ENCODE measurements around the gene UGT1A9. TPM values are rescaled to one million over a fixed set of nuclear protein-coding genes. Genes with fewer than 3 reads are reported as not detected.
"Not testable (repeated sequence)": the region's sequence is repeated elsewhere in the genome, so short reads cannot be mapped to it uniquely, and the experiment has no call there.

Gene UGT1A9
- total and polyA plus RNA-seq, 2 donors, result 0.09 to 0.27 TPM

- no peak for DNase-seq (ENCODE audit: low read depth in 6 of 9, low spot score in 9 of 9)
- no peaks in the 10 kb centered on the region for H3K36me3 ChIP-seq (ENCODE audit: control insufficient read depth in 2 of 2, insufficient read depth in 2 of 2, low read length in 1 of 2)
- no peak overlapping the region for H3K4me3 ChIP-seq (ENCODE audit: low read length in 2 of 2)
- peaks cover 0 to 9% of the 10 kb centered on the region in 2 donors for H3K9me3 ChIP-seq (ENCODE audit: control insufficient read depth in 2 of 2, insufficient read depth in 1 of 2, low read length in 1 of 2)
- H3K4me1 ChIP-seq (ENCODE audit: control insufficient read depth in 2 of 2, insufficient read depth in 2 of 2, low read length in 2 of 2), result no peaks in the 10 kb centered on the region
- WGBS, result 90% methylated on average over 6 of the region's 6 CpGs
- peaks cover 0 to 2% of the 10 kb centered on the region in 2 donors for H3K27me3 ChIP-seq (ENCODE audit: control insufficient read depth in 2 of 2, insufficient read depth in 1 of 2, low read length in 1 of 2)
- no peak overlapping the region for H3K27ac ChIP-seq (ENCODE audit: low read depth in 1 of 2, low read length in 1 of 2)
These were observed 75.5 kb downstream of the UGT1A9 start for GRCh38 chr2:233747283-233747544.

DNA sequence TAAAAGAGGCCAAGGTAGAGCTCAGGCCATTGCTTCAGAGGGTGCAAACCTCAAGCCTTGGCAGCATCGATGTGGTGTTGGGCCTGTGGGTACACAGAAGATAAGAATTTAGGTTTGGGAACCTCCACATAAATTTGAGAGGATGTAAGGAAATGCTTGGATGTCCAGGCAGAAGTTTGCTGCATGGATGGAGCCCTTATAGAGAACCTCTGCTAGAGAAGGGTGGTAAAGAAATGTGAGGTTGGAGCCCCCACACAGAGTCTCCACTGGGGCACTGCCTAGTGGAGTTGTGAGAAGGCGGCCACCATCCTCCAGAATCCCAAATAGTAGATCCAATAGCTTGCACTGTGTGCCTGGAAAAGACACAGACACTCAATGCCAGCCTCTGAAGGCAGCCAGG is 79.0 kb downstream of the UGT1A9 start:
- not testable (repeated sequence) for H3K36me3 ChIP-seq (ENCODE audit: control insufficient read depth in 2 of 2, insufficient read depth in 2 of 2, low read length in 1 of 2); DNase-seq (ENCODE audit: low read depth in 6 of 9, low spot score in 9 of 9); H3K9me3 ChIP-seq (ENCODE audit: control insufficient read depth in 2 of 2, insufficient read depth in 1 of 2, low read length in 1 of 2); H3K4me3 ChIP-seq (ENCODE audit: low read length in 2 of 2); H3K27me3 ChIP-seq (ENCODE audit: control insufficient read depth in 2 of 2, insufficient read depth in 1 of 2, low read length in 1 of 2); H3K27ac ChIP-seq (ENCODE audit: low read depth in 1 of 2, low read length in 1 of 2); H3K4me1 ChIP-seq (ENCODE audit: control insufficient read depth in 2 of 2, insufficient read depth in 2 of 2, low read length in 2 of 2)
- 89% methylated on average over 2 of the region's 2 CpGs for WGBS

DNA sequence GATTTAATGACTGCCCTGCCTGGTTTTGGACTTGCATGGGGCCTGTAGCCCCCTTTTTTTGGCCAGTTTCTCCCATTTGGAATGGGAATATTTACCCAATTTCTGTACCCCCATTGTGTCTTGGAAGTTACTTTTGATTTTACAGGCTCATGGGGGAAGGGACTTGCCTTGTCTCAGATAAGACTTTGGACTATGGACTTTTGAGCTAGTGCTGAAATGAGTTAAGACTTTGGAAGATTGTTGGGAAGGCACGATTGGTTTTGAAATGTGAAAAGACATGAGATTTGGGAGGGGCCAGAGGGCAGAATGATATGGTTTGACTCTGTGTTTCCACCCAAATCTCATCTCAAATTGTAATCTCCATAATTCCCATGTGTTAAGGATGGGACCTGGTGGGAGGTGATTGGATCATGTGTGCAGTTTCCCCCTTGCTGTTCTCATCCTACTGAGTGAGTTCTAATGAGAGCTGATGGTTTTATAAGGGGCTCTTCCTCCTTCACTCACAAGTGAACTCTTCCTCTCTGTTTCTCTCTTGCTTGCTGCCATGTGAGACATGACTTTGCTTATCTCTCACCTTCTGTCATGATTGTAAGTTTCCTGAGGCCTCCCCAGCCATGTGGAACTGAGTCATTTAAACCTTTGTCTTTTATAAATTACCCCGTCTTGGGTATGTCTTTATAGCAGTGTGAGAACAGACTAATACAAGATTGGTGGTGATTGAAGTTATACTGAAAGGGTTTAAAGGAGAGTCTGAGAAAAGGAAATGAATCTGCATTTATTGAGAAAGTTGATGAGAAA is 79.7 kb downstream of the UGT1A9 start:
- H3K4me3 ChIP-seq (ENCODE audit: low read length in 2 of 2); DNase-seq (ENCODE audit: low read depth in 6 of 9, low spot score in 9 of 9): not testable (repeated sequence)
- whole genome bisulfite sequencing, result 82% methylated on average over 2 of the region's 2 CpGs

GRCh38 chr2:233754872-233755611 is 83.3 kb downstream of the UGT1A9 start:
- H3K4me3 ChIP-seq (ENCODE audit: low read length in 2 of 2), result no peak overlapping the region
- DNase-seq (ENCODE audit: low read depth in 6 of 9, low spot score in 9 of 9), result no peak
- no peak overlapping the region for H3K27ac ChIP-seq (ENCODE audit: low read depth in 1 of 2, low read length in 1 of 2)
- H3K4me1 ChIP-seq (ENCODE audit: control insufficient read depth in 2 of 2, insufficient read depth in 2 of 2, low read length in 2 of 2), result no peaks in the 10 kb centered on the region
- WGBS, result 94% methylated on average over 44 of the region's 44 CpGs
- H3K27me3 ChIP-seq (ENCODE audit: control insufficient read depth in 2 of 2, insufficient read depth in 1 of 2, low read length in 1 of 2), result no peaks in the 10 kb centered on the region
- no peaks in the 10 kb centered on the region for H3K36me3 ChIP-seq (ENCODE audit: control insufficient read depth in 2 of 2, insufficient read depth in 2 of 2, low read length in 1 of 2)
- peaks cover 0 to 9% of the 10 kb centered on the region in 2 donors for H3K9me3 ChIP-seq (ENCODE audit: control insufficient read depth in 2 of 2, insufficient read depth in 1 of 2, low read length in 1 of 2)

More for the DNA sequence above, 79.7 kb downstream of the UGT1A9 start:
- H3K36me3 ChIP-seq (ENCODE audit: control insufficient read depth in 2 of 2, insufficient read depth in 2 of 2, low read length in 1 of 2); H3K27ac ChIP-seq (ENCODE audit: low read depth in 1 of 2, low read length in 1 of 2); H3K27me3 ChIP-seq (ENCODE audit: control insufficient read depth in 2 of 2, insufficient read depth in 1 of 2, low read length in 1 of 2); H3K4me1 ChIP-seq (ENCODE audit: control insufficient read depth in 2 of 2, insufficient read depth in 2 of 2, low read length in 2 of 2); H3K9me3 ChIP-seq (ENCODE audit: control insufficient read depth in 2 of 2, insufficient read depth in 1 of 2, low read length in 1 of 2): not testable (repeated sequence)

GRCh38 chr2:233756429-233757081 is 84.9 kb downstream of the UGT1A9 start:
- WGBS, result 91% methylated on average over 7 of the region's 7 CpGs
- Histone ChIP-seq H3K4me1 (ENCODE audit: control insufficient read depth in 2 of 2, insufficient read depth in 2 of 2, low read length in 2 of 2) (no peaks in the 10 kb centered on the region), H3K9me3 (ENCODE audit: control insufficient read depth in 2 of 2, insufficient read depth in 1 of 2, low read length in 1 of 2) (no peaks in the 10 kb centered on the region), H3K4me3 (ENCODE audit: low read length in 2 of 2) (no peak overlapping the region), H3K36me3 (ENCODE audit: control insufficient read depth in 2 of 2, insufficient read depth in 2 of 2, low read length in 1 of 2) (no peaks in the 10 kb centered on the region), H3K27me3 (ENCODE audit: control insufficient read depth in 2 of 2, insufficient read depth in 1 of 2, low read length in 1 of 2) (no peaks in the 10 kb centered on the region), H3K27ac (ENCODE audit: low read depth in 1 of 2, low read length in 1 of 2) (no peak overlapping the region)
- no peak for DNase-seq (ENCODE audit: low read depth in 6 of 9, low spot score in 9 of 9)

DNA sequence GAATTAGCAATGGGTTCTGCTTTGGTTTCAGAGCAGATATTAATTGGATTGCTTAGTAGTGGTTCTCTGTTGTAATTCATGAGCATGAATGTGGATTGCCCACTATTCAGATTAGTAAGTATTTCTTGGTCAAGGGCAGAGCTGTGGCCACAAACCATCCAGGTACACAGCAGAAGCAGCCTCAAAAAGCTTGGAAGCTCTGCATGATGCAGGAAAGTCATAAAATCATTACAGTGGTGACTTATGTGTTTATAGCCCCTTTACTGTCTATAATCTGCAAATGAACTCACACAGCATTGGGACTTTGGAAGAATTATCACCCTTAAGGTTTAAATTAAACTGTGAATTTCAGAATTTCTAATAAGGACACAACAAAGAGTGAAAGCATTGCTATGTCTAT is 86.4 kb downstream of the UGT1A9 start:
- Histone ChIP-seq H3K27ac (ENCODE audit: low read depth in 1 of 2, low read length in 1 of 2) (no peak overlapping the region), H3K9me3 (ENCODE audit: control insufficient read depth in 2 of 2, insufficient read depth in 1 of 2, low read length in 1 of 2) (no peaks in the 10 kb centered on the region), H3K36me3 (ENCODE audit: control insufficient read depth in 2 of 2, insufficient read depth in 2 of 2, low read length in 1 of 2) (no peaks in the 10 kb centered on the region), H3K4me1 (ENCODE audit: control insufficient read depth in 2 of 2, insufficient read depth in 2 of 2, low read length in 2 of 2) (no peaks in the 10 kb centered on the region), H3K27me3 (ENCODE audit: control insufficient read depth in 2 of 2, insufficient read depth in 1 of 2, low read length in 1 of 2) (no peaks in the 10 kb centered on the region), H3K4me3 (ENCODE audit: low read length in 2 of 2) (no peak overlapping the region)
- no peak for DNase-seq (ENCODE audit: low read depth in 6 of 9, low spot score in 9 of 9)

DNA sequence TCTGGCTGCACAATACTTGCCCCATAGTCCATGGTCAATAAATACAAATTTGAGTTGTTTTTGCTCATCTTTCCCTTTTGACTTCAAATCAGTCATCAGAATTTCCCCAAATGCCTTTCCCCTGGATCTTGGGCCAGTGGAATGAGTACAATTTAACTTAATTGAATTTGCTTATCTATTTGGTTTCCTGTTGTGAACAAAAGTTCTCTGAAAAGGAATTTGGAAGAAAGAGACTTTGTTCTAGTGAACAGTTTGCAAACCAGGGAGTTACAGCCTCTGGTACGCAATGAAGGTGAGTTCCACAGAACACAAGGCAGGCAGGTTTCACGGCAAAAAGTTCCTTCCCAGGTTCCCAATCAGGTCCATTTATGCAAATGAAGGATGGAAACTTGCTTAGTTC is 87.2 kb downstream of the UGT1A9 start:
- Histone ChIP-seq H3K4me3 (ENCODE audit: low read length in 2 of 2) (no peak overlapping the region), H3K27ac (ENCODE audit: low read depth in 1 of 2, low read length in 1 of 2) (no peak overlapping the region), H3K36me3 (ENCODE audit: control insufficient read depth in 2 of 2, insufficient read depth in 2 of 2, low read length in 1 of 2) (no peaks in the 10 kb centered on the region), H3K4me1 (ENCODE audit: control insufficient read depth in 2 of 2, insufficient read depth in 2 of 2, low read length in 2 of 2) (no peaks in the 10 kb centered on the region), H3K9me3 (ENCODE audit: control insufficient read depth in 2 of 2, insufficient read depth in 1 of 2, low read length in 1 of 2) (no peaks in the 10 kb centered on the region), H3K27me3 (ENCODE audit: control insufficient read depth in 2 of 2, insufficient read depth in 1 of 2, low read length in 1 of 2) (no peaks in the 10 kb centered on the region)
- 97% methylated on average over 2 of the region's 2 CpGs for WGBS
- no peak for DNase-seq (ENCODE audit: low read depth in 6 of 9, low spot score in 9 of 9)

GRCh38 chr2:233760043-233760442 is 88.3 kb downstream of the UGT1A9 start, which contains the start of gene UGT1A1:
UGT1A1 (plus strand) TSS chr2:233760270; CDS start chr2:233760288, 18 bp downstream.
- no peaks in the 10 kb centered on the region for H3K4me1 ChIP-seq (ENCODE audit: control insufficient read depth in 2 of 2, insufficient read depth in 2 of 2, low read length in 2 of 2)
- H3K9me3 ChIP-seq (ENCODE audit: control insufficient read depth in 2 of 2, insufficient read depth in 1 of 2, low read length in 1 of 2), result no peaks in the 10 kb centered on the region
- H3K27ac ChIP-seq (ENCODE audit: low read depth in 1 of 2, low read length in 1 of 2), result no peak within 1 kb of the TSS
- WGBS, result 97% methylated on average over 6 of the region's 6 CpGs
- no peaks in the 10 kb centered on the region for H3K27me3 ChIP-seq (ENCODE audit: control insufficient read depth in 2 of 2, insufficient read depth in 1 of 2, low read length in 1 of 2)
- no peak within 1 kb of the TSS for H3K4me3 ChIP-seq (ENCODE audit: low read length in 2 of 2)
- no peaks in the 10 kb centered on the region for H3K36me3 ChIP-seq (ENCODE audit: control insufficient read depth in 2 of 2, insufficient read depth in 2 of 2, low read length in 1 of 2)
- no peak for DNase-seq (ENCODE audit: low read depth in 6 of 9, low spot score in 9 of 9)

DNA sequence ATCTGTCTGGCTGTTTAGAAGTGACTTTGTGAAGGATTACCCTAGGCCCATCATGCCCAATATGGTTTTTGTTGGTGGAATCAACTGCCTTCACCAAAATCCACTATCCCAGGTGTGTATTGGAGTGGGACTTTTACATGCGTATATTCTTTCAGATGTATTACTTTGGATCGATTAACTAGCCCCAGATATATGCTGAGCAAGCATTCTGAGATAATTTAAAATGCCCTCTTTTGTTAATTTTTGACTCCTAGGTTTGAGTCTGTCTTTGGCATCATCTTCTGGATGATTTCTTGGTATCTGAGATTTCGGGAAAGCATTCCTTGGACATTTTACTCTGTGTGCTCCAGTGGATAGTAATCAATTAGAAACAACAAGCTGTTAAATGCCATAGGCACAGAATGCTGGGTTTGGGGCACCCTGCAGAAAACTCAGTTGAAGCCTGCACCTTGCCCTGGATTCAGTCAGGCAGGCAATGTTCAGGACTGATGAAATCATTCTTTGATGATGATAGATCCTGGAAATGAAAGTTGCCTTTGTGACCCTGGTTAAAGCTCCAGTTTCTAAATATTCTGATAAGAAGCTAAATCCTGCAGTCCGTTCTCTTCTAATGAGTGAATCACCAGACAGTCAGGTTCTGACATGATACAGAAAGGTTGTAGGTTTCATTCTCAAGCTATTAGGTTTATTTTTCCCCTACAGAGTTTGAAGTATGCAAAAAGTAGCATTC is 89.5 kb downstream of the UGT1A9 start:
- WGBS, result 91% methylated on average over 4 of the region's 4 CpGs
- Histone ChIP-seq H3K27ac (ENCODE audit: low read depth in 1 of 2, low read length in 1 of 2) (no peak overlapping the region), H3K27me3 (ENCODE audit: control insufficient read depth in 2 of 2, insufficient read depth in 1 of 2, low read length in 1 of 2) (no peaks in the 10 kb centered on the region), H3K4me1 (ENCODE audit: control insufficient read depth in 2 of 2, insufficient read depth in 2 of 2, low read length in 2 of 2) (no peaks in the 10 kb centered on the region), H3K4me3 (ENCODE audit: low read length in 2 of 2) (no peak overlapping the region), H3K9me3 (ENCODE audit: control insufficient read depth in 2 of 2, insufficient read depth in 1 of 2, low read length in 1 of 2) (no peaks in the 10 kb centered on the region), H3K36me3 (ENCODE audit: control insufficient read depth in 2 of 2, insufficient read depth in 2 of 2, low read length in 1 of 2) (no peaks in the 10 kb centered on the region)
- DNase-seq (ENCODE audit: low read depth in 6 of 9, low spot score in 9 of 9), result no peak

Measured in thymus (tissue), 11 donors.